Anterior cingulate cortex (tissue), 58 donors: ENCODE data around the gene MFSD1.

Experiments
- DNase-seq, 58 donors: peaks; one replicate each; lab custom pipeline; 2025; lab: John Stamatoyannopoulos, UW

Gene MFSD1

DNA sequence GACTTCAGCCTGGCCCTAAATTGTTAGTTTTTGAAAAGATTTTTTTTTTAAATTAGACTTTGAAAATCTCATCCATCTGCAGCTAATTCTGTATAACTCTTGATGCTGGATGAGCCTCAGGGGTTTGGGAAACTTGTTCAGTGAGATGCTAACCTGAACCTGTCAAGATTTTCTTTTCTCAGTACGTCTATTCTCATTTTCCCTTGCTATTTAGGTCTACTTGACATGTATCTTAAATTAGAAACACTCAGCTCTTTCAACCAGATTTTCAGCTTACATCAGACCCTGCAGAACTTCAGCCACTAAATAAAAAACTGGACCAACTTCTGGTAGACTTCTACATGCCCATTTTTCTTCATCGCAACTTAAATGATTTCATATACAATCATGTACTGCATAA lies 61.4 kb downstream of the MFSD1 start:
- no peak for DNase-seq

DNA sequence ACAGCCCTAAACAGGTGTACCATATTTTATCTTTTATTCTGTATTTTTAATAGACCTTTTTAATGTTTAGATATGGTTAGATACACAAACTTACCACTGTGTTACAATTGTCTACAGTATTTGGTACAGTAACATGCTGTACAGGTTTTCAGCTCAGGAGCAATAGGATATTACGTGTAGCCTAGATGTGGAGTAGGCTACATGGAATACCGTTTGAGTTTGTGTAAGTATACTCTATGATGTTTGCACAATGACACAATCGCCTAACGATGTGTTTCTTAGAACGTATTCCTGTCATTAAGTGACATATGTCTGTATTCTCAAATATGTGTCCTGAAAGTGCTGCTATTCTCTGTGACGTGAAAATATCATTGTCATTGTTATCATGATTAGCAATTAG lies 62.6 kb downstream of the MFSD1 start:
- no peak for DNase-seq

DNA sequence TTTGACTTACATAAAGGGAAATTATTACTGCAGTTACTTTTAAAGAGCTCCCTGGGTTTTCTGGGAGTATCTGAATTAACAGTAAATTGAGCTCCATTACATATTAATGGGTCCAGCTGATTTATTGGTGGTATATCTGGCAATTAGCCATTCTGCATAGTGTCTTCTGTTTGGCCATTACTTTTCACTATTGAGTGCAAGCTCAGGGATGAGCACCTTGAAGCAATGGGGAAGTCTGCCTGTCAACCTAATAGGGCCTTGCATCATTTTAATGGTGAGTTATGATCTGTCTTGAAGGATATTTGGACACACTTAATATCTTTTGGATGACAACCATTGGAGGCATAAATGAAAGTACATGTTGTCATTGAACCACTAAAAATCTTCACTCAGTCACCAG lies 73.8 kb downstream of the MFSD1 start:
- DNase-seq: no peak
